ENCODE data around the gene GALNT18. TPM values are rescaled to one million over a fixed set of nuclear protein-coding genes. Genes with fewer than 3 reads are reported as not detected.

Gene GALNT18
- polyA plus RNA-seq, 1 experiment: 4.8 TPM

DNA sequence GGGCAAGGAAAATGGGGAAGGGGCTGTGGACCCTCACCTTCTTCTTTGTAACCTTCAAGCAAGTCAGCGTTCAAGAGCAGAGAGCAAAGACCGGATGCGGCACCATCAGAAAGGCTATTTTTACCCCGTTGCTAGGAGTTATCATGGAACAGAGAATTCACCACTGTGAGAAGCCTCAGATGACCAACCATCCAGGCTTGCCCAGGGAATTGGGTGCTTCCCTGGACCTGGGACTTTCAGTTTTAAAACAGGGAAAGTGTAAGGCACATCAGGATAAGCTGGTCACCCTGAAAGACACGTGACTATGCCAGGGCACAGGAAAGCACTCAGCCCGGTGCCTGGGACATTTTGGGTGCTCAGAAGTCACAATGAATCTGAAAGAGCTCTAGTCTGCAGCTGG lies 10.4 kb downstream of the GALNT18 start:
- TF ChIP-seq, protein P1, sequence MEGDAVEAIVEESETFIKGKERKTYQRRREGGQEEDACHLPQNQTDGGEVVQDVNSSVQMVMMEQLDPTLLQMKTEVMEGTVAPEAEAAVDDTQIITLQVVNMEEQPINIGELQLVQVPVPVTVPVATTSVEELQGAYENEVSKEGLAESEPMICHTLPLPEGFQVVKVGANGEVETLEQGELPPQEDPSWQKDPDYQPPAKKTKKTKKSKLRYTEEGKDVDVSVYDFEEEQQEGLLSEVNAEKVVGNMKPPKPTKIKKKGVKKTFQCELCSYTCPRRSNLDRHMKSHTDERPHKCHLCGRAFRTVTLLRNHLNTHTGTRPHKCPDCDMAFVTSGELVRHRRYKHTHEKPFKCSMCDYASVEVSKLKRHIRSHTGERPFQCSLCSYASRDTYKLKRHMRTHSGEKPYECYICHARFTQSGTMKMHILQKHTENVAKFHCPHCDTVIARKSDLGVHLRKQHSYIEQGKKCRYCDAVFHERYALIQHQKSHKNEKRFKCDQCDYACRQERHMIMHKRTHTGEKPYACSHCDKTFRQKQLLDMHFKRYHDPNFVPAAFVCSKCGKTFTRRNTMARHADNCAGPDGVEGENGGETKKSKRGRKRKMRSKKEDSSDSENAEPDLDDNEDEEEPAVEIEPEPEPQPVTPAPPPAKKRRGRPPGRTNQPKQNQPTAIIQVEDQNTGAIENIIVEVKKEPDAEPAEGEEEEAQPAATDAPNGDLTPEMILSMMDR (IDR thresholded peaks at IDR 0.05; ENCODE audit: low read depth, low read length): no peak
- ChIA-PET POLR2A (no interaction called here), CTCF (interaction anchor here (2.7 kb wide), 1 partner anchor 10 kb away, joined by 9 read pairs; the partner anchor contains the start of gene GALNT18)
- H3K9me3 ChIP-seq (ENCODE audit: control insufficient read depth, insufficient read depth, low read length): no peaks in the 10 kb centered on the region
- no peak overlapping the region for H3K27ac ChIP-seq (ENCODE audit: low read depth, low read length)
- no peak overlapping the region for H3K4me3 ChIP-seq (ENCODE audit: low read depth, low read length)
- no peaks in the 10 kb centered on the region for H3K27me3 ChIP-seq (ENCODE audit: control insufficient read depth, insufficient read depth, low read length)
- DNase-seq (ENCODE audit: low read depth, low spot score): no peak

DNA sequence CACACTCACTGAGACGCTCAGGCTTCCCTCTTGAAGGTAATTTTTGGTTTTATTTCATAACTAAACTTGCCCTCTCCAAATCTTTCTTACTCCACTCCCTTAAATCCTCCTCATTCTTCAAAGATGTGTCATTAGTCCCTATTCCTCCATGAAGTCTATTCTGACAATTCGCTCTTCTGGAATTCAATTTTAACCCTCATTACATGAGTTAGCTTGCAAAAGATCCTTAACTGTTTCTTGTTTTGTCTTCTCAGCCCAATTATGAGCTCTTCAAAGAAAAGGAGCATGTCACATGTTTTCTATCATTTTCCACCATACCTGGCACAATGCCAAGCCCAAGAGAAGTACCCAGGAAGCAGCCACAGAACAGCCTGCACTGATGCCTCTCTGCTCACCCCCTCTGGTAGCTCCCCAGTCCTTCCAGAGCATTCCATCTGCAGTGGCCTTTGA lies 13.0 kb downstream of the GALNT18 start:
- POLR2A ChIA-PET: interaction anchor here (0.7 kb wide), 1 partner anchor 13 kb away, joined by 3 read pairs; no protein-coding TSS in a partner anchor
- Histone ChIP-seq H3K27me3 (ENCODE audit: control insufficient read depth, insufficient read depth, low read length) (no peaks in the 10 kb centered on the region), H3K9me3 (ENCODE audit: control insufficient read depth, insufficient read depth, low read length) (no peaks in the 10 kb centered on the region), H3K27ac (ENCODE audit: low read depth, low read length) (no peak overlapping the region), H3K4me3 (ENCODE audit: low read depth, low read length) (no peak overlapping the region)
- TF ChIP-seq, protein P1 (IDR thresholded peaks at IDR 0.05; ENCODE audit: low read depth, low read length): no peak
- no peak for DNase-seq (ENCODE audit: low read depth, low spot score)
- CTCF ChIA-PET: no interaction called here

DNA sequence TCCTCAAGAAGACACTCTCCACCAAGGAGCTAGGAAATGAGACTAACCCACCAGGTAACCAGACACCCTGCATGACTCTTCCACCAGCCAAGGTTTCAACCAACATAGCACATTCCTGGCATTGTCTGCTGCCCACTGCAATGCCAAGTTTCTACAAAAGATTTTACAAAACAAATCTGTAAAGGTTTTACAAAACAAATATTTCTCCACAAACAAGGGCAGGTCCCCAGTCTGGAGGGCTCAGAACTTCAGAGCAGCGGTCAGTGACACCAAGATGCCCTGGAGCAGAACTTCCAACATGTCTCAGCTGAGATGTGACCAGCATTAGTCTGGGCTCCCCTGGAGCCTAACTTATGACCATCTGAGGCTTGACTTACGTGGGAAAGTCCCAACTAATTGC lies 14.0 kb downstream of the GALNT18 start:
- Histone ChIP-seq H3K4me3 (ENCODE audit: low read depth, low read length) (no peak overlapping the region), H3K9me3 (ENCODE audit: control insufficient read depth, insufficient read depth, low read length) (no peaks in the 10 kb centered on the region), H3K27me3 (ENCODE audit: control insufficient read depth, insufficient read depth, low read length) (no peaks in the 10 kb centered on the region), H3K27ac (ENCODE audit: low read depth, low read length) (no peak overlapping the region)
- TF ChIP-seq, protein P1 (IDR thresholded peaks at IDR 0.05; ENCODE audit: low read depth, low read length): no peak
- ChIA-PET CTCF (no interaction called here), POLR2A (no interaction called here)
- no peak for DNase-seq (ENCODE audit: low read depth, low spot score)

DNA sequence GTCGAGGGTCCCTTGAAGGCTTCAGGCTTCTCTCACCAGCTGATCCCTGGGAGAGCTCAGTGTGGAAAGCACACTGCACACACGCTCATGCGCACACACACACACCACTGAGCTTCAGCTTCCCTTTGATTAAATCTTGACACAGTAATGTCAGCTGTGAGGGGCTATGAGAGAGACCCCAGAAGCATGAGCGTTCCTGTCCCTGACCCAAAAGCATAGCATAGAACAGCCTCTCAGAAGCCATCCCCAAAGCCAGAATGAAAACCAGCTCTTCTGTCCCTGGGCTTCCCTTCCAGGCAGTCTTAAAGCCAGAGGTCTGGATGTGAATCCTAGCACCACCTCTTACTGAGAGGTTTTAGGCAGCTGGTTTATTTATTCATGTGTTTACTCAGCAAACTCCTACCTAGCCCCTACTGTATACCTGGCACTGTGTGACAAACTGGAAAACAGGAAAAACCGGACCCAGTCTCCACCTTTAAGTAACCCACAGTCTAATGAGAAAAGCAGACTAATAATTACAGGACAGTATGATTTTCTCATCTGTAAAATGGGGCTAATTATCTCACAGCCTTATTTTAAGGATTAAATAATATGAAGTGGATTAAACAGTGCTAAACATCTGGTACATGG lies 15.9 kb downstream of the GALNT18 start:
- TF ChIP-seq, protein P1 (IDR thresholded peaks at IDR 0.05; ENCODE audit: low read depth, low read length): no peak
- Histone ChIP-seq H3K4me3 (ENCODE audit: low read depth, low read length) (no peak overlapping the region), H3K27me3 (ENCODE audit: control insufficient read depth, insufficient read depth, low read length) (no peaks in the 10 kb centered on the region), H3K9me3 (ENCODE audit: control insufficient read depth, insufficient read depth, low read length) (no peaks in the 10 kb centered on the region), H3K27ac (ENCODE audit: low read depth, low read length) (no peak overlapping the region)
- ChIA-PET CTCF (no interaction called here), POLR2A (no interaction called here)
- DNase-seq (ENCODE audit: low read depth, low spot score): no peak

DNA sequence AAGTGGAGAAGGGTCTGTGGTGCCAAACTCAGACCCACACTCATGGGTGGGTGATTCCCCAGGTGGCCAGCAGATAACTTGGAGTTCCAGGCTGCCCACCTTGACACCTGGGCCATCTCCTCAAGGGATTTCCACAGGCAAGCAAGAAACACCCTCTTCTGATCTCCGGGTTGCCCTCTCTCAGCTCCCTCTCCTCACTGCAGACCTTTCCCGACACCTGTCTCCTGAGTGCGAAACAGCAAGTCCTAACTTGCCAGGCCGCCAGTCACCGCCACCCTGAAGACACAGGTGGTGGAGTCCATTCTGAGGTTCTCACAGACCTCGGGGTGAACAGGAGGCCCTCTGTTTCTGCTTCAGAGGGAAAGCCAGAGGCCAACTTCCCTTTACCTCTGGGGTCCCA lies 16.6 kb downstream of the GALNT18 start:
- no peak overlapping the region for H3K27ac ChIP-seq (ENCODE audit: low read depth, low read length)
- POLR2A ChIA-PET: no interaction called here
- no peak for DNase-seq (ENCODE audit: low read depth, low spot score)
- no peak overlapping the region for H3K4me3 ChIP-seq (ENCODE audit: low read depth, low read length)
- H3K27me3 ChIP-seq (ENCODE audit: control insufficient read depth, insufficient read depth, low read length): no peaks in the 10 kb centered on the region
- no peaks in the 10 kb centered on the region for H3K9me3 ChIP-seq (ENCODE audit: control insufficient read depth, insufficient read depth, low read length)
- CTCF ChIA-PET: no interaction called here
- TF ChIP-seq, protein P1 (IDR thresholded peaks at IDR 0.05; ENCODE audit: low read depth, low read length): no peak

Data from AG04450 (cell line).